ENCODE results near the gene ARHGAP11A. TPM values are rescaled to one million over a fixed set of nuclear protein-coding genes. Genes with fewer than 3 reads are reported as not detected.

ARHGAP11A gene
- total and polyA plus RNA-seq, 2 of the 13 experiments (the other 11 are each of a cell fraction or from before 2014, with no cell fraction given): 5.1 to 46.3 TPM

DNA sequence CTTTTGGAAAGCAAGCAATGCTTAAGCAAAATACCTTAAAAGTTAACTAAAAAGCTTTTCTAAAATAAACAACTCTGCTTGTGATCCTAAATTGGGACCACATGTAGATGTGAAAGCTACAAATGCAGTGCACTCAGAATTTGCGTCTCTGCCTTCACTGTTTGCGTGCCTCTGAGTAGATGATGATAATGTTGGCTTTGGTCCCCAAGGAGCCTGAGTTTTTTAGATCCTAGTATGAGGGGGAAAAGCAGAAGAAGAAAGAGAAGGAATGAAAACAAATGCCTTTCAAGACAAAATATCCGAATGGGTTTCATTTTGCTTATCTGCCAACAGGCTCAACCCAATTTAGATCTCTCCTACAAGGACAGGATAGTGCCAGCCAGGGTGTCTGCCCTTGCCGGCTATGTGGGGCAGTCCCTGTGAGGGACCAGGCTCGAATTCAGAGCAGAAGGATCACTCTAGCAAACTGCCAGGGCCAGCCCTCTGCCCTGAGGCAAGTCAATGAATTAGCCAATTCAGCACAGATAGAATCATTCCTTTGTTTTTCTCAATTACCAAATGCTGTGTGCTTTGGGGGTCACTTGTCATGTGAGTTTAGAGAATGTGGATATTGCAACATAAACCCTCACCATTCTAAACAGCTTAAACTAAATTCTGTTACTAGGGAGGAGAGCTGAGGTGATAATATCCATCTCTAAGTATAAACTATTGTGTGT is 54.8 kb downstream of the ARHGAP11A start:
- H3K4me1 ChIP-seq (ENCODE audit: insufficient read depth, low read length): peaks cover 25% of the 10 kb centered on the region
- H4K20me1 ChIP-seq (ENCODE audit: insufficient read depth, low read length): no peaks in the 10 kb centered on the region
- H3K9ac ChIP-seq (ENCODE audit: insufficient read depth, low read depth, low read length): no peak overlapping the region
- FAIRE-seq (peak; percentile 64), ATAC-seq (peak; percentile 97), DNase-seq (ENCODE audit: low spot score) (peak; percentile 84)
- 23% methylated on average over 5 of the region's 5 CpGs for WGBS (ENCODE audit: low lambda C conversion rate)
- intact Hi-C loops (cut with micrococcal nuclease; ENCODE audit: unreplicated experiment): no loop called here
- peak overlapping the region in 1 of 3 experiments; percentile 1; a peak in 1 of 6 replicates for H3K4me3 ChIP-seq (replicated peaks in 1 of 3; ENCODE audit: insufficient read depth in 1 of 3, low read depth in 2 of 3, low read length in 3 of 3)
- H3K79me2 ChIP-seq (ENCODE audit: insufficient read depth, low read length): no peaks in the 10 kb centered on the region
- H3K4me2 ChIP-seq (ENCODE audit: low read depth, low read length): peak overlapping the region; percentile 30
- in situ Hi-C loops (cut with HindIII; ENCODE audit: extremely low pct_ligation_motif_present, low pct_unique_long_range_greater_than_20kb): loop anchor here (5.0 to 10.0 kb wide), 3 partner anchors 47 to 465 kb away; partner anchors contain the start of gene GREM1
- H3K27me3 ChIP-seq (ENCODE audit: control insufficient read depth in 1 of 2, insufficient read depth in 2 of 2, low read length in 2 of 2): no peaks in the 10 kb centered on the region
- ChIA-PET CTCF (ENCODE audit: low intra/inter-chr PET ratio, low total read pairs) (no interaction called here), POLR2A (interaction anchor here (1.0 kb wide), 1 partner anchor 270 kb away, joined by 3 read pairs; no protein-coding TSS in a partner anchor)
- peak overlapping the region; percentile 2 for H3K27ac ChIP-seq (ENCODE audit: extremely low read length, insufficient read depth, low read length)
- BruUV-seq (replicated peaks): TSS peak; percentile 89
- no peaks in the 10 kb centered on the region for H3K9me3 ChIP-seq (ENCODE audit: low read length)
- no peaks in the 10 kb centered on the region for H3K36me3 ChIP-seq (replicated peaks in 1 of 2; ENCODE audit: control insufficient read depth in 1 of 2, insufficient read depth in 2 of 2, low read length in 2 of 2)
- H2AFZ ChIP-seq (ENCODE audit: low read length): no peak overlapping the region
- TF ChIP-seq, protein P1, sequence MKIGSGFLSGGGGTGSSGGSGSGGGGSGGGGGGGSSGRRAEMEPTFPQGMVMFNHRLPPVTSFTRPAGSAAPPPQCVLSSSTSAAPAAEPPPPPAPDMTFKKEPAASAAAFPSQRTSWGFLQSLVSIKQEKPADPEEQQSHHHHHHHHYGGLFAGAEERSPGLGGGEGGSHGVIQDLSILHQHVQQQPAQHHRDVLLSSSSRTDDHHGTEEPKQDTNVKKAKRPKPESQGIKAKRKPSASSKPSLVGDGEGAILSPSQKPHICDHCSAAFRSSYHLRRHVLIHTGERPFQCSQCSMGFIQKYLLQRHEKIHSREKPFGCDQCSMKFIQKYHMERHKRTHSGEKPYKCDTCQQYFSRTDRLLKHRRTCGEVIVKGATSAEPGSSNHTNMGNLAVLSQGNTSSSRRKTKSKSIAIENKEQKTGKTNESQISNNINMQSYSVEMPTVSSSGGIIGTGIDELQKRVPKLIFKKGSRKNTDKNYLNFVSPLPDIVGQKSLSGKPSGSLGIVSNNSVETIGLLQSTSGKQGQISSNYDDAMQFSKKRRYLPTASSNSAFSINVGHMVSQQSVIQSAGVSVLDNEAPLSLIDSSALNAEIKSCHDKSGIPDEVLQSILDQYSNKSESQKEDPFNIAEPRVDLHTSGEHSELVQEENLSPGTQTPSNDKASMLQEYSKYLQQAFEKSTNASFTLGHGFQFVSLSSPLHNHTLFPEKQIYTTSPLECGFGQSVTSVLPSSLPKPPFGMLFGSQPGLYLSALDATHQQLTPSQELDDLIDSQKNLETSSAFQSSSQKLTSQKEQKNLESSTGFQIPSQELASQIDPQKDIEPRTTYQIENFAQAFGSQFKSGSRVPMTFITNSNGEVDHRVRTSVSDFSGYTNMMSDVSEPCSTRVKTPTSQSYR (CRISPR knock-in tag; IDR thresholded peaks at IDR 0.05; ENCODE audit: borderline replicate concordance): peak; percentile 33; the same call in 1 of the 2 replicates
- TF ChIP-seq MAFK (conservative IDR thresholded peaks at IDR 0.05 in 1 of 2, IDR thresholded peaks at IDR 0.05 in 1 of 2; ENCODE audit: low read length in 2 of 2) (peak in 1 of 2 experiments; percentile 43; a peak in 1 of 4 replicates), ASH2L (IDR thresholded peaks at IDR 0.05; ENCODE audit: insufficient read length, low read depth, low read length) (no peak), ZNF292 (CRISPR knock-in tag; IDR thresholded peaks at IDR 0.05; ENCODE audit: borderline replicate concordance, low read depth) (peak; percentile 23; the same call in 1 of the 2 replicates), NR2F2 (IDR thresholded peaks at IDR 0.05; ENCODE audit: borderline replicate concordance, low read depth) (peak; percentile 16; the same call in 1 of the 2 replicates), LCORL (IDR thresholded peaks at IDR 0.05) (no peak), LCORL (CRISPR knock-in tag; IDR thresholded peaks at IDR 0.05) (no peak), CEBPB (IDR thresholded peaks at IDR 0.05; ENCODE audit: borderline replicate concordance, low read depth, low read length) (peak; percentile 86), NCOA2 (CRISPR knock-in tag; IDR thresholded peaks at IDR 0.05) (peak; percentile 69; the same call in 1 of the 2 replicates), PHF8 (CRISPR knock-in tag; IDR thresholded peaks at IDR 0.05) (no peak), BORCS8-MEF2B (CRISPR knock-in tag; IDR thresholded peaks at IDR 0.05) (no peak), FOXO4 (CRISPR knock-in tag; conservative IDR thresholded peaks at IDR 0.05) (no peak), MZF1 (CRISPR knock-in tag; IDR thresholded peaks at IDR 0.05; ENCODE audit: borderline replicate concordance) (no peak), XRCC5 (optimal IDR thresholded peaks at IDR 0.05; ENCODE audit: low read length) (peak; percentile 25), RFX5 (IDR thresholded peaks at IDR 0.05; ENCODE audit: low read depth, low read length) (0 out of 2 replicates have a peak, but pooled peaks have one; percentile 35)
- TF ChIP-seq, protein P2, sequence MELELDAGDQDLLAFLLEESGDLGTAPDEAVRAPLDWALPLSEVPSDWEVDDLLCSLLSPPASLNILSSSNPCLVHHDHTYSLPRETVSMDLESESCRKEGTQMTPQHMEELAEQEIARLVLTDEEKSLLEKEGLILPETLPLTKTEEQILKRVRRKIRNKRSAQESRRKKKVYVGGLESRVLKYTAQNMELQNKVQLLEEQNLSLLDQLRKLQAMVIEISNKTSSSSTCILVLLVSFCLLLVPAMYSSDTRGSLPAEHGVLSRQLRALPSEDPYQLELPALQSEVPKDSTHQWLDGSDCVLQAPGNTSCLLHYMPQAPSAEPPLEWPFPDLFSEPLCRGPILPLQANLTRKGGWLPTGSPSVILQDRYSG (CRISPR knock-in tag; IDR thresholded peaks at IDR 0.05): no peak
- TF ChIP-seq, protein P3, sequence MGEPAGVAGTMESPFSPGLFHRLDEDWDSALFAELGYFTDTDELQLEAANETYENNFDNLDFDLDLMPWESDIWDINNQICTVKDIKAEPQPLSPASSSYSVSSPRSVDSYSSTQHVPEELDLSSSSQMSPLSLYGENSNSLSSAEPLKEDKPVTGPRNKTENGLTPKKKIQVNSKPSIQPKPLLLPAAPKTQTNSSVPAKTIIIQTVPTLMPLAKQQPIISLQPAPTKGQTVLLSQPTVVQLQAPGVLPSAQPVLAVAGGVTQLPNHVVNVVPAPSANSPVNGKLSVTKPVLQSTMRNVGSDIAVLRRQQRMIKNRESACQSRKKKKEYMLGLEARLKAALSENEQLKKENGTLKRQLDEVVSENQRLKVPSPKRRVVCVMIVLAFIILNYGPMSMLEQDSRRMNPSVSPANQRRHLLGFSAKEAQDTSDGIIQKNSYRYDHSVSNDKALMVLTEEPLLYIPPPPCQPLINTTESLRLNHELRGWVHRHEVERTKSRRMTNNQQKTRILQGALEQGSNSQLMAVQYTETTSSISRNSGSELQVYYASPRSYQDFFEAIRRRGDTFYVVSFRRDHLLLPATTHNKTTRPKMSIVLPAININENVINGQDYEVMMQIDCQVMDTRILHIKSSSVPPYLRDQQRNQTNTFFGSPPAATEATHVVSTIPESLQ (CRISPR knock-in tag; conservative IDR thresholded peaks at IDR 0.05): no peak

Measured in HepG2 (cell line).